ENCODE results near the gene LRCH4.

LRCH4 gene

DNA sequence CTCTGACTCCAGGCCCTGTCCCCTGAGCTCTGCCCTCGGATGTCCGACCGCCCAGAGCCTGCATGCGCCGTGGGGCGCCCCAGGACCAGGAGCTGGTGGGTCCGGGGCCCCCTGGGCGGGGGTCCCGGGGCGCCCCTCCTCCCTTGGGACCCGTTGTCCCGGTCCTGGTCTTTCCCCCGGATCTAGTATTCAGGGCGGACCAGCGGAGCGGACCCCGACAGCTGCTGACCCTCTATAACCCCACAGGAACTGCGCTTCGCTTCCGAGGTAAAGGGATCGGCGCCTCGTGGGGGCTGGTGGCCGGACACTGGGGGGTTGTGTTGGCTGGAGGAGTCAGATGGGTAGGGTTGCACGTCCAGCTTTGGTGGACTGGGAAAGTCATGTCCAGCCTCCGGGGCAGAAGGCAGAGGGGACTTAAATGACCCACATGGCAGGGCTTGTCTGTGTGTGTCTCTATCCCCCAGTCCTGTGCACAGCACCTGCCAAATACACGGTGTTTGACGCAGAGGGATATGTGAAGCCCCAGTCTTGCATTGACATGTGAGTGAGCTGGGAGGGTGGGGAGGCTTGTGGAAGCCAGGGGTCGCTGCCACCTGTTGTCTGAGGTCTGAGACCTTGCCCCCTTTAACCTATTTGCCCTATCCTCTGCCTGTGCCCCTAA lies 26.9 kb upstream of the LRCH4 start:
- peaks cover 11% of the 10 kb centered on the region for H3K36me3 Mint-ChIP-seq
- H3K9me3 Mint-ChIP-seq = no peaks in the 10 kb centered on the region
- ATAC-seq = no peak
- H3K4me1 Mint-ChIP-seq = peaks cover 14% of the 10 kb centered on the region
- H3K27me3 Mint-ChIP-seq = no peaks in the 10 kb centered on the region
- peak overlapping the region; percentile 98 for H3K4me3 Mint-ChIP-seq
- H3K27ac Mint-ChIP-seq = peak overlapping the region; percentile 94

DNA sequence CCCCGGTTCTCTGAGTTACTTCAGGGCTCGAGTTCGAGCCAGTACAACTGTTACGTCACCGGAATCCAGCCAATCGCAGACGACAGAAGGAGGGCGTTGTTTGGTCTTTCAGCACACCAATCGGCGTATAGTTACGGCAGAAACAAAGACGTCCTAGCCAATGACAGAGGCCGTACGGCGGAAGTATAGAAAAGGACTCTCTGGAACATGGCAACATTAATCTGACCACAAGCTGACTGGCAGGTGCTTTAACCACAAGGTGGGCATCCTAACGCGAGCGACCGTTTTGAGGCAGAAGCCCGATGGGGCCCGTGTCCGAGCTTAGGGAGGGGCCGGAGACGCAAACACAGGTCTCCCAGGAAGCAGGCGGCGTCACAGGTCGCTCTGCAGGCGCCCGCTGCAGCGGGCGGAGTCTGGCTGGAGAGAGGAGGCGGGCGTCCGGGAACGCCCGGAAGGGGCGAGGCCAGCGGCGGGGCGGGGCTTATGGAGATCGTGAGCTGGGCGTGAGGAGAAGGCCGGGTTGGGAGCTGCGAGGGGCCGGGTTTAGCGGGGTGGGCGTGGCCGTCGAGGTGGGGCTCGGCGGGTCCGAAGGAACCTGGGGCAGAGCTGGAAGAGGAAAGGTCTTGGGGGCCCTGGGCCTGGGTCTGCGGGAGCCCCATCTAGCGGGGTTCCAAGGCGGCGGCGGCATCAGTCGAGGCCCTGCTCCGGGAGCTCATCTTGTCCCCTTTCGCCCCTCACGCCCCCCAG lies 26.2 kb upstream of the LRCH4 start, which contains the start of gene MOSPD3:
Gene MOSPD3 (plus strand): TSS at position 558 of the 747 bp plus-strand sequence. CDS start 252 bp downstream, outside the sequence.
- H3K4me3 Mint-ChIP-seq = peak within 1 kb of the TSS; percentile 98
- no peaks in the 10 kb centered on the region for H3K9me3 Mint-ChIP-seq
- peak; percentile 97 for ATAC-seq
- H3K36me3 Mint-ChIP-seq = peaks cover 11% of the 10 kb centered on the region
- no peaks in the 10 kb centered on the region for H3K27me3 Mint-ChIP-seq
- H3K27ac Mint-ChIP-seq = peak within 1 kb of the TSS; percentile 94
- peaks cover 14% of the 10 kb centered on the region for H3K4me1 Mint-ChIP-seq

DNA sequence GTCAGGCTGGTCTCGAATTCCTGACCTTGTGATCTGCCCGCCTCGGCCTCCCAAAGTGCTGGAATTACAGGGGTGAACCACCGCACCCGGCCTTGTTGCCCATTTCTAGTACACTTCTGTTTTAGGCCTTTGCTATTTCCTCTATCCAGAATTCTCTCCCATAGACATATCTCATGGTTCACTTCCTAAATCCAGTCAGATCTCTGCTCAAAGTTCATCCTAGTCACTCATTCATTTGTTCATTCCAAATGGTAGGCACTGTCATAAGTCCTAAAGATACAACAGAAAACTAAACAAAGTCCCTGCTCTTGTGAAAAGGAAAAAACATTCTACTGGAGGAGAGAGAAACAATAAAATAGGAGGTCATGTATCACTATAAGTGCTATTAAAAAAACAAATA lies 24.0 kb upstream of the LRCH4 start:
- Mint-ChIP-seq H3K27ac (no peak overlapping the region), H3K27me3 (no peaks in the 10 kb centered on the region), H3K36me3 (peaks cover 6% of the 10 kb centered on the region), H3K4me3 (no peak overlapping the region), H3K9me3 (no peaks in the 10 kb centered on the region), H3K4me1 (peaks cover 25% of the 10 kb centered on the region)
- ATAC-seq = no peak

DNA sequence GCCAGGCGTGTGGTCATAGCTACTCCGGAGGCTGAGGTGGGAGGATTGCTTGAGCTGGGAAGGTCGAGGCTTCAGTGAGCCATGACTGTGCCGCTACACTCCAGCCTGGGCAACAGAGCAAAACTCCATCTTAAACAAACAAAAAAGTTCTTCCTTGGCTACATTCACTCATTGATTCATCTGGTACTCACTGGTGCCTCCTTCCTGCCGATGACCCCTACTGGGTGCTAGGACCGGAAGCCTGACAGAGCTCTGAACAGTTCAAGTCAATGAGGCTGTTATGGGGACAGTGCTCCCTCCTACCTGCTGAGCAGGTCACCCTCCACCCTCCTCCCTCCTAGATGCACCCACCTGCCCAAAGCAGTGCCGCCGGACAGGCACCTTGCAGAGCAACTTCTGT lies 21.2 kb upstream of the LRCH4 start:
- Mint-ChIP-seq H3K4me3 (no peak overlapping the region), H3K9me3 (no peaks in the 10 kb centered on the region), H3K4me1 (peaks cover 22% of the 10 kb centered on the region), H3K27me3 (no peaks in the 10 kb centered on the region), H3K27ac (no peak overlapping the region), H3K36me3 (no peaks in the 10 kb centered on the region)
- no peak for ATAC-seq

DNA sequence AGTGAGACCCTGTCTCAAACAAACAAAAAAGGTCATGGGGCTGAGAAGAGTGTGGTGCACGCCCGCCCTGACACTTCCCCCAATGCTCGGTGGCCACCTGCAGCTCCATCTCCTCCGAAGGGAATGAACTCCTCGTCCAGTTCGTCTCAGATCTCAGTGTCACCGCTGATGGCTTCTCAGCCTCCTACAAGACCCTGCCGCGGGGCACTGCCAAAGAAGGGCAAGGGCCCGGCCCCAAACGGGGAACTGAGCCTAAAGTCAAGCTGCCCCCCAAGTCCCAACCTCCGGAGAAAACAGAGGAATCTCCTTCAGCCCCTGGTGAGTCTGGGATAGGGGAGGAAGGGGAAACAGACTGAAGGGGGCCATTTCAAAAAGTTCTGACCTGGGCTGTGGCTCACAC lies 20.4 kb upstream of the LRCH4 start:
- ATAC-seq = no peak
- Mint-ChIP-seq H3K4me3 (no peak overlapping the region), H3K27ac (no peak overlapping the region), H3K4me1 (peaks cover 22% of the 10 kb centered on the region), H3K9me3 (no peaks in the 10 kb centered on the region), H3K27me3 (no peaks in the 10 kb centered on the region), H3K36me3 (no peaks in the 10 kb centered on the region)

DNA sequence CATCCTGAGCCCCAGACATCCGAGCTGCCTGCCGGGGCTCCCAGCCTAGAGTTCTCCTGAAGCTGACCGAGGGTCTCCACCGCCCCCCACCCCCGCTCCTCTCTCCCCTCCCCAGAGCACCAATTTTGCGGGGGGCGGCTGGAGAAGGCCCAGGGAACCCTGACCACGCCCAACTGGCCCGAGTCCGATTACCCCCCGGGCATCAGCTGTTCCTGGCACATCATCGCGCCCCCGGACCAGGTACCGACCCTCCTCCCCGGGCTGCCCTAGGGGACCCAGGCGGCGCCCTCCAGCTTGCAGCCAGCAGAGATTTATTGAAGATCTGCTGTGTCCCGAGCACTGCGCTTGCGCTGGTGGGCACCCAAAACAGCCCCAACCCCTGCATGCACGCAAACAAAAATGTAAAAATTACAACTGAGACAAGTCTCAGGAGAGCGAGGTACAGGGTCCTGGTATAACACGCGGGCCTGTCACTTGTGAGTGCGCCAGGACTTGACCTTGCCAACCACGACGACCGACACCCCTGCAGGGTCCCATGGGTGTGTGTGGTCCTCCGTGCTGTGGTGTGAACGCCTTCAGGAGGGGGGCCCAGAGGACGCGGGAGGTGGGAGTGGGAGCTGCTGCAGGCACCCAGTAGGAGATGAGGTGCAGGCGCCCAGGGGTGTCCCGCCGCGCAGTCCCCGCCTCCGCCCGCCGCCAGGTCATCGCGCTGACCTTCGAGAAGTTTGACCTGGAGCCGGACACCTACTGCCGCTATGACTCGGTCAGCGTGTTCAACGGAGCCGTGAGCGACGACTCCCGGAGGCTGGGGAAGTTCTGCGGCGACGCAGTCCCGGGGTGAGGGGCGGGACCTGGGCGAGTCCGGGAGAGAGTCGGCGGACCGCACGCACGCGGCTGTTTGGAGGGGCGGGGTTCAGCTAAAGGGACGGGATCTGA lies 19.3 kb upstream of the LRCH4 start:
- peaks cover 22% of the 10 kb centered on the region for H3K4me1 Mint-ChIP-seq
- ATAC-seq = peak; percentile 24
- no peaks in the 10 kb centered on the region for H3K9me3 Mint-ChIP-seq
- peak overlapping the region; percentile 62 for H3K27ac Mint-ChIP-seq
- H3K36me3 Mint-ChIP-seq = no peaks in the 10 kb centered on the region
- peak overlapping the region; percentile 82 for H3K4me3 Mint-ChIP-seq
- H3K27me3 Mint-ChIP-seq = no peaks in the 10 kb centered on the region

DNA sequence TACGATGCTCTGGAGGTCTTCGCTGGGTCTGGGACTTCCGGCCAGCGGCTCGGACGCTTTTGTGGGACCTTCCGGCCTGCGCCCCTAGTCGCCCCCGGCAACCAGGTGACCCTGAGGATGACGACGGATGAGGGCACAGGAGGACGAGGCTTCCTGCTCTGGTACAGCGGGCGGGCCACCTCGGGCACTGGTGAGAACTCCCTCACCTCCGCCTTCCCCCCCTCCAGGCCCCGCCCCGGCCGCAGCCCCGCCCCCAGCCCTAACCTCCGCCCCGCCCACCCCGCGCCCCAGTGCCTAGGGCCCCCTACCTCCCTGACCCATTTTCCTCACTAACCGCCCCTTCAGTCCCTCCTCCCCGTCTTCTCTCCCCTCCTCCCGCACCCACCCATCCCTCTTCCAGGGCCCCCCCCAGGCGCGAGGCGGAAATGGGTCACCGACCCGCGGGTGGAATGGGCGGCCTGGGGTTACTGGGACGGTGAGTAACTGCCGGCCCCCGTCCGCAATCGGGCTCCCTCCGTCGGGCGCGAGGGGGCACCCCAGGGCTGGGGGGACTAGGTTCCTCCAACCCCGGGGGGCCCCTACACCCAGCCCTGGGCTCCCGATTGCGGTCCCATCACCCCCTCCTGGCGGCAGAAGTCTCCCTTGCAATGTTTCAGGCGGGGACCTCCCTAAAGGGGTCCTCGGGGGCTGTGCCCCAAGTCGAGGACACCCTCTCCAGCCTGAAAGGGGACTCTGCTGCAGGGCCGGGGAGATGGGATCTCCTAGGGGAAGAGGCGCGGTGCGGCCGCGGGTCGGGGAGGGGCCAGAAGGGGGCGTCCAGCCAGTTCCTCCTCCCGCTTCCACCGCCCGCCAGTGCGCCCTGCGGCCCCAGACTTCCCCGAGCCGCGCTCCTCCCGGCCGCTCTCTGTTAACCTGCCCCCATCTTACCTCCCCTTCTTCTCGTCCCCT lies 18.4 kb upstream of the LRCH4 start:
- peak; percentile 79 for ATAC-seq
- Mint-ChIP-seq H3K4me1 (peaks cover 22% of the 10 kb centered on the region), H3K9me3 (no peaks in the 10 kb centered on the region), H3K27me3 (no peaks in the 10 kb centered on the region), H3K36me3 (no peaks in the 10 kb centered on the region), H3K4me3 (peak overlapping the region; percentile 82), H3K27ac (peak overlapping the region; percentile 87)

DNA sequence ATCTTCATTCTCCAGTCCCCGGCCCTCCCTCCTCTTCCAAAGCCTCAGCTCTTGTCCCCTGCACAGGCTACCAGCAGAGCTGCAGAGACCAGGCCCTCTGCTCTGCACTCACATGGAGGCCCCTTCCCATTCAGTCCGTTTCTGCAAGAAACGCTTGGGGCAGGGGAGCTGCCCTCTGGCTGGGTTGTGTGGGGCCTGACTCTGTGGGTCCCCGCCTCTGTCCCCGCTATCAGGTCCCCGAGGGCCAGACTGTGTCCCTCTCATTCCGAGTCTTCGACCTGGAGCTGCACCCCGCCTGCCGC lies 17.7 kb upstream of the LRCH4 start:
- Mint-ChIP-seq H3K27ac (peak overlapping the region; percentile 87), H3K9me3 (no peaks in the 10 kb centered on the region), H3K36me3 (no peaks in the 10 kb centered on the region), H3K27me3 (no peaks in the 10 kb centered on the region), H3K4me3 (peak overlapping the region; percentile 81), H3K4me1 (peaks cover 22% of the 10 kb centered on the region)
- ATAC-seq = peak; percentile 3

DNA sequence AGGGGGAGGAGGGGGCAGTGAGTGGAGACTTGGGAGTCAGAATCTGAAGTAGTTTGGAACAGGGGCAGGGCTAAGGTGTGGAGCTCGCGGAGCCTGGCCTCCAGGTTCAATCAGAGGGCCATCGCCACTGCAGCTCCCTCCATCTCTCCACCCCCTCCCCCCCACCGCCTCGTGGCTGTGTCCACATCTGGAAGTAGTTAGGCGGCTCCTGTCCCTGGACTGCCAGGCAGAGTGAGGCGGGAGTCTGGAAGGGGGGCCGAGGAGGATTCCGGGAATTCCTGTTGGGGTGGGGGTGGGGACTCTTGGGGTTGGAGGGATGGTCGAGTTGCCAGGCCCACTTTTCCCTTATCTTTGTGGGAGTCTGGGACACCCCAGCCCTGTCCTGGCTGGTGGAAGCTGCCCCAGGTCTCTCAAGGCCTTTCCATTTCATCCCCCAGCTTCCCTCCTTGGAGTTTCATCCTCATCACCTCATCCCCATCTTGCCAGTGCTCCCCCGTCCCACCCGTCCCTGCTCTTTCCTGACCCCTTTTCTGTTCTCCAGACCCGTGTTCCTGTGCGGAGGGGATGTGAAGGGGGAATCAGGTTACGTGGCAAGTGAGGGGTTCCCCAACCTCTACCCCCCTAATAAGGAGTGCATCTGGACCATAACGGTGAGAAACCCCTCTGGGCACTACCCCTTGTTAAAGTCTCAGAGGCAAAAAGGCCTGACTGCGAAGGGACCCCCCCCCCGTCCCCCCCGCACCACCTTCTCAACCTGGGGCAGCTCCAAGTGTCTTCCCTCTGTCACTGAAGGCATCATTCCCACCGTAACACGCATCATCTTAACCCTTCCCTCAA lies 17.2 kb upstream of the LRCH4 start:
- no peak for ATAC-seq
- H3K36me3 Mint-ChIP-seq = no peaks in the 10 kb centered on the region
- H3K9me3 Mint-ChIP-seq = no peaks in the 10 kb centered on the region
- H3K4me1 Mint-ChIP-seq = peaks cover 22% of the 10 kb centered on the region
- no peaks in the 10 kb centered on the region for H3K27me3 Mint-ChIP-seq
- H3K4me3 Mint-ChIP-seq = peak overlapping the region; percentile 81
- peak overlapping the region; percentile 87 for H3K27ac Mint-ChIP-seq

DNA sequence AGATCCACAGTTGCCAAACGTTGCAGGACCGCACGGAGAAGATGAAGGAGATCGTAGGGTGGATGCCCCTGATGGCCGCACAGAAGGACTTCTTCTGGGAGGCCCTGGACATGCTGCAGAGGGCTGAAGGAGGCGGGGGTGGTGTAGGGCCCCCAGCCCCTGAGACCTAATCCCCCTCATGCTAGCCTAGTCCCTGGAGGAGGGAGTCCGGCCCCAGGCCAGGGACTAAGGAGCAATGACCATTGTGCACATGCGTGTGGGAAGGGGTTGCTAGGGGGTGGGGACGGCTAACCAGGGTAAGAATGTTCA lies 14.8 kb upstream of the LRCH4 start:
- Mint-ChIP-seq H3K4me3 (no peak overlapping the region), H3K4me1 (peaks cover 19% of the 10 kb centered on the region), H3K36me3 (no peaks in the 10 kb centered on the region), H3K27ac (no peak overlapping the region), H3K27me3 (no peaks in the 10 kb centered on the region), H3K9me3 (no peaks in the 10 kb centered on the region)
- ATAC-seq = no peak

DNA sequence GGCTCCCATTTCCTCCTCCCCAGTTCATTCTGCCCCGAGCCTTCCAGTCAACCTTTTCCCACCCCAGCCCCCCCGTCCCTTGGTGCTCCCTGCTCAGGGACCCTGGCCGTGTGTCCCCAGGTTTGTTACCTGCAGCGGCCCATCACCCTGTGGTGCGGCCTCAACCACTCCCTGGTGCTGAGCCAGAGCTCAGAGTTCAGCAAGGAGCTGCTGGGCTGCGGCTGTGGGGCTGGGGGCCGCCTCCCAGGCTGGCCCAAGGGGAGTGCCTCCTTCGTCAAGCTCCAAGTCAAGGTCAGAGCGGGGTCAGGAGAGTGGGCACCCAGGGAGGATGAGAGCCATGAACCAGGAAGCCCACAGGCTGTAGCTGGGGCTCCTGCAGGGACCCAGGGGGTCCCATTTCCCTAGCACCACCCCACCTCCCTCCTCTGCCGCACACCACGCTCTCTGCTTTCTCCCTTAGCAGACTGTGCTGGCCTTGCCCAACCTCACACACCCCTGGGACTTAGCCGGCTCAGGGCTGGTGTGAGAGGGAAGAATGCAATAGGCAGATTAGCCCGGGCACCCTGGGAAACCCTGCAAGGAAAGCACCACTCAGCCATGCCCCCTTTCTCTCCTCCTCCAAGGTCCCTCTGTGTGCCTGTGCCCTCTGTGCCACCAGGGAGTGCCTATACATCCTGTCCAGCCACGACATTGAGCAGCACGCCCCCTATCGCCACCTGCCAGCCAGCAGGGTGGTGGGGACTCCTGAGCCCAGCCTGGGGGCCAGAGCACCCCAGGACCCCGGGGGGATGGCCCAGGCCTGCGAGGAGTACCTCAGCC lies 14.2 kb upstream of the LRCH4 start:
- Mint-ChIP-seq H3K9me3 (no peaks in the 10 kb centered on the region), H3K4me1 (peaks cover 13% of the 10 kb centered on the region), H3K4me3 (no peak overlapping the region), H3K27me3 (no peaks in the 10 kb centered on the region), H3K36me3 (no peaks in the 10 kb centered on the region), H3K27ac (no peak overlapping the region)
- no peak for ATAC-seq

DNA sequence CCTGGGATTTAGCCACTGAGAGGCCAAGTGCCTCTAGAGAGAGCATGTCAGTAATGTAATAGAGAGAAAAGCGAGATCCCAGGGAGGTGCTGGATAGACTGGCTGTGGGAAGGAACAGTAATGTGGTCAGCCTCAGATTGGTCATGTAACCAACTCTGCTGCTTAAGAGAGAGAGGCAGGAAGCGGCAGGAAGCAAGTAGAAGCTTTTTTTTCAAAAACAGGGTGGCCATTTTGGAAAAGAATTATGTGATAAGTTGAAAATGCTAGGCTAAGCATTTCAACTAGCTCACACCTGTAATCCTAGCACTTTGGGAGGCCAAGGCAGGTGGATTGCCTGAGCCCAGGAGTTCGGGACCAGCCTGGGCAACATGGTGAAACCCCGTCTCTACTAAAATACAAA lies 12.5 kb upstream of the LRCH4 start:
- no peak overlapping the region for H3K4me3 Mint-ChIP-seq
- no peaks in the 10 kb centered on the region for H3K9me3 Mint-ChIP-seq
- no peak for ATAC-seq
- no peaks in the 10 kb centered on the region for H3K36me3 Mint-ChIP-seq
- peaks cover 8% of the 10 kb centered on the region for H3K27me3 Mint-ChIP-seq
- H3K4me1 Mint-ChIP-seq = peaks cover 1% of the 10 kb centered on the region
- no peak overlapping the region for H3K27ac Mint-ChIP-seq

DNA sequence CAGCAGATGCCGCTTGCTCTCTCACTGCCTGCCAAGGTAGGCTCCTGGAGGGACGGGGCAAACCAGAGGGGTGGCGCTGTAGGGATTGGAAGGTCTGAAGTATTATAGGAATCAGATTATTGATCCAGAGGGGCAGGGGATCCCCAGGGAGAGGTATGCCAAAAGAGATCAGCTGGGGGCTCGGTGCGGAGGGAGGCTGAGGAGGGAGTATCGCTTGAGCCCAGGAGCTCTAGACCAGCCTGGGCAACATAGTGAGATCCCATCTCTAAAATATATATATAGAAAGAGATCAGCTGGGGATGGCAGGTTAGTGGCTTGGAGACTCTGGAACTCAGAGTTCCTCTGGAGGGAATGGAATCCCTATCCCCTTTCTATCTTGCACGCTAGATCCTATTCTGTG lies 9.3 kb upstream of the LRCH4 start:
- no peaks in the 10 kb centered on the region for H3K4me1 Mint-ChIP-seq
- ATAC-seq = no peak

More for the DNA sequence above, 9.3 kb upstream of the LRCH4 start:
- Mint-ChIP-seq H3K36me3 (no peaks in the 10 kb centered on the region), H3K27me3 (peaks cover 35% of the 10 kb centered on the region), H3K9me3 (no peaks in the 10 kb centered on the region), H3K4me3 (no peak overlapping the region), H3K27ac (no peak overlapping the region)

Data from stimulated activated memory B cell treated with anti-CD40 and anti-IgM and Interleukin-4, amounts not matched to agents 10 μg/mL and 1 μg/mL and 100 μg/mL, for 72 hours (primary cell).